NCI-H2107 treated with DMSO at 0.1 percent for 48 hours (cell line): ENCODE measurements around the gene TNNT2.

Experiments used
- DNase-seq: peaks from one replicate; lab custom pipeline; 2025; ENCODE audit not compliant: unreplicated experiment; lab: John Stamatoyannopoulos, UW

Gene TNNT2

GRCh38 chr1:201403359-201403758 is 25.9 kb upstream of the TNNT2 start:
- DNase-seq: no peak

GRCh38 chr1:201401700-201402099 is 24.2 kb upstream of the TNNT2 start:
- DNase-seq: no peak

- DNase-seq: no peak
Observed at GRCh38 chr1:201400852-201401230, 23.4 kb upstream of the TNNT2 start.

GRCh38 chr1:201400212-201400851 is 22.9 kb upstream of the TNNT2 start:
- DNase-seq: no peak

GRCh38 chr1:201399352-201400126 is 22.1 kb upstream of the TNNT2 start:
- peak; percentile 25 for DNase-seq

GRCh38 chr1:201399018-201399351 is 21.5 kb upstream of the TNNT2 start, which contains the start of gene LAD1:
LAD1 (minus strand) TSS chr1:201399324; CDS start chr1:201399306, 18 bp downstream.
- DNase-seq: no peak

- no peak for DNase-seq
Observed at GRCh38 chr1:201397675-201398074, 20.2 kb upstream of the TNNT2 start.

DNA sequence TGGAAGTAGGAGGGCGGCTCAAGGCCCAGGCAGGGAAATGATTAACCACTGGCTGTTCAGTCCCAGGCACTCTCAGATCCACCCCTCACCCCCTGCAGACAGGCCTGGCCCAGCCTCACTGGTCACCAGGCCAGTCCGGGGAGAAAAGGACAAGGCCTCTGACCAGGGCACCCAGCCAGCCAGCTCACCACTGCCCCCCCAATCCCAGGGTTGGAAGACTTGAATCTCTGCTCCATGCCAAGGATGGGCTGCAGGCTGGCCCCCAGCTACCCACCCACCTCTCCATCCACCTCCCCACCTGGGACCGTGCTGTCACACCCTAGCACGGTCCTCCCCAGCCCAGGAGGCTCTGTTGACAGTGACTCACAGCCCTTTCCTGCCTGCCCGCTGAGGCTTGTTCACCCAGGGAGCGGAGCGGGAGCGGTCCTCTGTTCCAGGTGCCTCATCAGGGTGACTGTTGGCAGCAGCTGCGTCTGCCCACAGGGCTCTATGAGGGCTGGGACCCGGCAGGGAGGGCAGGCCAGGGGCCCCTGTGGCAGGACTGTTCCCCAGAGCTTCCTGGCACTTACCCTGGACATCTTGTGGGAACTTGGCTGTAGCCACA is 19.5 kb upstream of the TNNT2 start:
- peak; percentile 13 for DNase-seq

DNA sequence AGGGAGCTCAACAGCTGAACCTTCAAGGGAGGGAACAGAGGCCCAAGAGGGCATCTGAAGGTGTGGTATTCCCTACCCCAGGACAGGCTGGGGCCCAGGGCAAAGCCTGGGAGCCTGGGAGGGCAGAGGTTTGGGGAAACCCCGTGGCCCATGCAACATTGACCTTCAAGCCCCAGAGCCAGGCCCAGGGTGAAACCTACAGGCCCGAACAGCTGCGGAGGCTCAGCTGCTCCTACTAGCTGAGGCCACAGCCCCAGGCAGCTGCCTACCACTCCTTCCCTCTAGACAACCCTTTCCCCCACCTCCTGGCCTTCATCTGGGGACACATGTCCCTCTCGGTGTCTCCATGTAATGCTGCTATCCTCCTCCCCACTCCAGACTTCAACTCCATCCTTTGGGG is 18.5 kb upstream of the TNNT2 start:
- DNase-seq: no peak

GRCh38 chr1:201394591-201394990 is 17.1 kb upstream of the TNNT2 start:
- no peak for DNase-seq

GRCh38 chr1:201393076-201393475 is 15.6 kb upstream of the TNNT2 start:
- no peak for DNase-seq

DNA sequence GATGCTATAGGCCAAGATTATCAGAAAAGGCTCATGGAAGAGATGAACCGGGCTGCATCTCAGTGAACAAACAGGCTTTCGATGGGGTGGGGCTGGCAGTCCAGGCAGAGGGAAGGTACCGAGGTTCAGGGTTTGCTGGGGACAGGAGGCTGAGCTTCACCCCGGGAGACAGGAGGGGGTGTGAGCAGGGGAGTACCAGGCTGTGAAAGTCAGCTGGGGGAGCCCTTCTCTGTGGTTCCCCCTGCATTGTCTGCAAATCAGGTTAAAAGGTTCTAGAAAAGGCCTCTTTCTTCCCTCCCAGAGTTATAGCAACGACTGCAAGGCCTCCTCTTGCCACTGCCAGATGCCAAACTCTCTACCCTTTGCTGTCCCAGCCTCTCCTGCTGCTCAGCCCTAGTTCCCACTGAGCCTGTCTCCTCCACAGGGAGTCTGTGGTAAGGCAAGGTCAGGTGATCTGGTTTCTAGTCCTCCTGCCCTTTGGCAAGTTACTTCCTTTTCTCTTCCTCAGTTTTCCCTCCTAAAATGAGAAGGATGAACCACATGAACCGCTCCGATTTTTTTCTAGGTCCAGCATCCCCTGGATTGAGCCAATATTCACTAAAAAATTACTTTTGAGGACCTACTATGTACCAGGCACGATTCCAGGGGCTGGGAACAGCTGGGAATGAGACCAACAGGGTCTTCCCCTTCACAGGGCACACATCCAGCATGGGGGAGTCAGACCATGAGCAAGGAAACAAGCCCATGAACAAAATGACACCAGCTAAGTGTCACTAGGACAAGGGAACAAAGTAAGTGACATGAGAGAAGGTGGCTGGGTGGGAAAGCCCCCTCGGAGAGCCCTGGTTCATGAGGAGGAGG is 14.4 kb upstream of the TNNT2 start:
- peak; percentile 78 for DNase-seq

- no peak for DNase-seq
Observed at GRCh38 chr1:201391225-201391624, 13.7 kb upstream of the TNNT2 start.

DNA sequence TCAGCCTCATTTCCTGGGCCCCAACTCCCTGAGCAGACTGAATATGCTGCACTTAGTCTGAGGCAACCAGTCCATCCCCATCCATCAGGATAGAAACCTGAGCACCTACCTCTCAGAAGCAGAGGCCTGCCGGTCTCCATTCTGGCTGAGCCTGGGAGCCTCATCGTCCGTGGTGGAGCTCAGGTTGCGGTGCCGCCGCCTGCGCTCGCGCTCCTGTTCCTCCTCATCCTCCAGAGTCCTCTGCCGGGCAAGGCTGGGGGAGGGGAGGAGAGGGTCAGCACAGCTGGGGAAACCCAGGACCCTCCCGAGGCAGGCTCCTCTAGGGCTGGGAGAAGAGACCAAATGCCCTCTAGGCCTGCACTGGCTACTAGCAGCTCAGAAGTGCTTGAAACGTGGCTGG is 11.6 kb upstream of the TNNT2 start:
- DNase-seq: peak; percentile 24

- DNase-seq: no peak
Observed at GRCh38 chr1:201386208-201386607, 8.7 kb upstream of the TNNT2 start.

DNA sequence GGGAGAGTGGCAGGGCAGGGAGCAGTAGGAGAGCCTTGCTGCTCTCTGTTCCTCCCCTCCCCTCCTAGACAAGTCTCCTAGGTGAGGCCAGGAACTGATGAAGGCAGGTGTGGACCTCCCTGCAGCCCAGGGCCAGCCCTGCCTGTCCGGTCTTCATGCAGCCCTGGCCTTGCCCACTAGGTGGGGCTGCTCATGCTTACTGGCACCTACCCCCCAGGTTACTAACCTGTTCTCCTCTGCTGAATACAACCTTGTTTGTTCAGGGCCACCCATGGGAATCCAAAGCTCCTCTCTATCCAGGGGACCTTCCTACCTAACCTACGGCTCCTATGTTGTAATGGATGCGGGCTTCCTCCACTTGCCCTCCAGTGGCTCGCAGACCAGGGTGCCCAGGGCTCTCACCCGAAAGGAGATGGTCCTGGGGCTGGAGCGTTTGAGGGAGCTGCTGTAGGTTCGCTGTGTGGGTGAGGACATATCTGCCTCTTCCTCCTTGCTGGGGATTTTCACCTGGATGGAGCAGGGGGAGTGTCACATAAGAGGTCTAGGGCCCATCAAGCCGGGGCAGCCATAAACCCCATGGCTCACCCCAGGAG is 7.9 kb upstream of the TNNT2 start:
- DNase-seq: peak; percentile 89

DNA sequence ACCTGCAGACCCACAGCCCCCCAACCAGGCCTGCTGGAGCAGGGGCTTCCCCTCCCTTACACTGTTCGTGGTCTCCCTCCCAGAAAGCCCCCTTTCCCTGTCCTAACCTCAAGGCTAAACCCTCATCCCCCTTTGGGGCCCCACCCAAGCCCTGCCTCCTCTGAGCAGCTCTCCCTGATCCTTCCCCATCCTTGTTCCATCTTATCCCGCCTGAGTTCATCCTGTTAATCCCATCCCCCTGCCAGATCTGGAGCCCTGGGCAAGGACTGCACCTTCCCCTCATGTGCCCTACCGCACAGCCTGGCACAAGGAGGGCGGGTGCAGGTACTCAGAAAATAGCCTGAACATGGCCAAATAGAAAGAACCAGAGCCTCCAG is 6.9 kb upstream of the TNNT2 start:
- DNase-seq: no peak

DNA sequence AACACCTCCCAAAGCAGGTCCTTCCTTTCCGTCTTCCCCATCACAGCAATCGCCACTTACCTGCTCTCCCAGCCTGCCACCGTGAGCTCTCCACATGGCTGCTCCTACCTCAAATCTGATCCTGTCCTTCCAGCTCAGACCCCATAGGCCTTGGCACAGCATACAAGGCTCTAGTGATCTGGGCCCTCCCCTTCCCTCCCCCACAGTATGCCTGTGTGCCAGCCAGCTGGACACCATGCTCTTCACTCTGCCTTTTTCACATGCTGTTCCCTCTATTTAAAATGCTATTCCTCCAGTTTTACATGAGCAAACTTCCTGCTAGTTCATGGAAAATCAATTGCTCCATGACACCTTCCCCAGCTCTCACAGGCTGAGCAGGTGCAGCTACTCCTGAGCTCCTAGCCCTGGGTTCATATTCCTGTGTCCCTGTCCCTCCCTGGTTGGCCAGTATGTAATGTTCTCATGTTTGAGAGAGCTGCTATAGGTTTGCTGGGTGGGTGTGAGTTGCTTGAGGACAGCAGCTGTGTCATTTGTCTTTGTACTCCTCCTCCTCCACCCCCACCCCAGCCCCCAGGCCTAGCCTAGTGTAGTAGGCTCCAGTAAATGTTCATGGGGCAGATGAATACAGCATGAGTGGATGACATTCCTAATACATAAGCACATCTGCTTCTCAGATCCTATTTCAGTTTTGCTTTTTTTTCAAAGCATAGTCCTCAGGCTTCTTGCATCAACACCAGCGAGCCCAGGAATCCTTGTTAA is 6.3 kb upstream of the TNNT2 start:
- peak; percentile 99 for DNase-seq

GRCh38 chr1:201381130-201381529 is 3.6 kb upstream of the TNNT2 start:
- peak; percentile 85 for DNase-seq

DNA sequence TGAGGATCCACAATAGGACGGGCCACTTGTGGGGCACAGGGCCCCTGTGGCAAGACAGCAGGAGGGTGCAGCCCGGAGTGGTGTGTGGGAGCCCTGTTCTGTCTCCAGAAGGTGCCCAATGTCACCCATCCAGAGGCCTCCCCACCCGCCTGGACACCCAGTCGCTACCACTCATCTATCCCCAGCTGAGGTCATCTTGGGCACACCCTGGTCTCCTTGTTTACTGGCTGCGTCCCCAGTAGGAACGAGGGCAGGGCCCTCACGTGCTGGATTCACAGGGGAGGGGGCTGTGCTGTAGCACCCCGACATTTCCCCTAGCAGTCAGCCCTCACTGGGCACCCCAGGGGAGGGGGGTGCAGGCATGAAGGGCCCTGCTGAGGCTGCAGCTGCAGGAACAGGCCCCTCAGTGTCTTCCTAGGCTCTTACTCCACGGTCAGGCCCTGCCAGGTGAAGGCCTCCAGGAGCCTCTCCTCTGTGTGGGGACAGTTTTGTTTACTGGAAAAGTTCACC is 2.3 kb upstream of the TNNT2 start:
- DNase-seq: no peak
